Peyer's patch (tissue), 4 donors: ENCODE data around the gene BCHE. TPM values are rescaled to one million over a fixed set of nuclear protein-coding genes. Genes with fewer than 3 reads are reported as not detected.

Experiments
- DNase-seq, 3 donors: peaks; one replicate each; pipeline ENCODE4 v3.0.0-alpha.2; 2017 to 2019
- H3K27ac ChIP-seq, 4 donors: fragments of 200-600 bp; sonication (generic); one replicate each; pipeline ENCODE4 v1.5.1; 2016 to 2019
- H3K27me3 ChIP-seq, 2 donors: fragments of 200-600 bp; sonication (generic); one replicate each; pipeline ENCODE4 v1.5.1; 2019
- H3K36me3 ChIP-seq, 3 donors: fragments of 200-600 bp; sonication (generic); one replicate each; pipeline ENCODE4 v1.5.1; 2016 to 2019
- H3K4me1 ChIP-seq, 4 donors: fragments of 200-600 bp; sonication (generic); one replicate each; pipeline ENCODE4 v1.5.1; 2016 to 2019
- H3K4me3 ChIP-seq, 4 donors: fragments of 200-600 bp; sonication (generic); 1 replicate in 3 of 4; 2 replicates in 1 of 4; pipeline ENCODE4 v1.5.1; 2016 to 2019; ENCODE audit warnings: mild to moderate bottlenecking in 1 of 4
- H3K9me3 ChIP-seq, 4 donors: fragments of 200-600 bp; sonication (generic); one replicate each; pipeline ENCODE4 v1.5.1; 2016 to 2019; ENCODE audit warnings: mild to moderate bottlenecking in 1 of 4
- CTCF ChIP-seq, 6 experiments: fragments of 450-650 bp in 4 of 6; fragments of 200-600 bp in 2 of 6; sonication (generic) in 1 of 6; IDR thresholded peaks; one replicate each; pipeline ENCODE4 v1.5.1; 2017 to 2019; ENCODE audit warnings: antibody characterized with exemption in 6 of 6, mild to moderate bottlenecking in 3 of 6, moderate library complexity in 1 of 6
- POLR2A ChIP-seq, 2 donors: fragments of 450-650 bp; IDR thresholded peaks; one replicate each; pipeline ENCODE4 v1.5.1; 2017; ENCODE audit warnings: antibody characterized with exemption in 2 of 2, mild to moderate bottlenecking in 2 of 2, moderate library complexity in 2 of 2
- total RNA-seq, 4 donors: library from RNA; depleted of rRNA; stranded (reverse); fragments of >200 nt; gene quantifications; one replicate each; pipeline ENCODE4 v1.1.0, GENCODE V29; 2016

Gene BCHE
- total RNA-seq, 4 donors from 2014 or later, result 0.67 to 5.0 (median 3.4) TPM

- TF ChIP-seq POLR2A (IDR thresholded peaks at IDR 0.05) (no peak), CTCF (IDR thresholded peaks at IDR 0.05) (no peak)
- Histone ChIP-seq H3K27ac (no peak overlapping the region), H3K4me1 (no peaks in the 10 kb centered on the region), H3K4me3 (no peak overlapping the region), H3K36me3 (no peaks in the 10 kb centered on the region), H3K27me3 (no peaks in the 10 kb centered on the region), H3K9me3 (no peaks in the 10 kb centered on the region)
- no peak for DNase-seq
Measured at GRCh38 chr3:165803471-165803870, 33.8 kb downstream of the BCHE start.

- no peak for TF ChIP-seq CTCF (IDR thresholded peaks at IDR 0.05)
- TF ChIP-seq POLR2A (IDR thresholded peaks at IDR 0.05), result no peak
- Histone ChIP-seq H3K36me3 (no peaks in the 10 kb centered on the region), H3K27ac (no peak overlapping the region), H3K27me3 (no peaks in the 10 kb centered on the region), H3K4me1 (no peaks in the 10 kb centered on the region), H3K9me3 (no peaks in the 10 kb centered on the region), H3K4me3 (no peak overlapping the region)
- no peak for DNase-seq
Measured at GRCh38 chr3:165800970-165801369, 36.3 kb downstream of the BCHE start.

DNA sequence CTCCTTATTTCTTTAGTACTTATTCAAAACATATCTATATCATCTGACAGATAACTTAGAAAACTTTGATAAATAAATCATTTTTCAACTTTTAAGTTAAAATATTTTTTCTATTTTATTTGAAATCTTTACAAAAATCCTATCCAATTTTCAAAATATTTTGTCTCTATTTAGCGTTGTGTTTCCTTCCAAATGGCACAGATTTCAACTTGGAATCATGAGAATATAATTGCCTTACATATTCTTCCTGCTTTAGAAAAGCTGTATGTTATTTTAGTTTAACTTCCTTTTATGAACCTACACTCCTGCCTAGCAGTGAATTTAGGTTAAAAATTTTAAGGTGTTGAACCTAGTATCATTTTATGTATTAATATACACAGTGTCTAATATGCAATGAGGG lies 38.2 kb downstream of the BCHE start:
- H3K9me3 ChIP-seq, result no peaks in the 10 kb centered on the region
- no peak overlapping the region for H3K4me3 ChIP-seq
- TF ChIP-seq POLR2A (IDR thresholded peaks at IDR 0.05) (no peak), CTCF (IDR thresholded peaks at IDR 0.05) (no peak)
- no peak overlapping the region for H3K27ac ChIP-seq
- no peaks in the 10 kb centered on the region for H3K36me3 ChIP-seq
- no peaks in the 10 kb centered on the region for H3K4me1 ChIP-seq
- no peaks in the 10 kb centered on the region for H3K27me3 ChIP-seq
- no peak for DNase-seq

GRCh38 chr3:165797551-165797950 lies 39.7 kb downstream of the BCHE start:
- H3K27ac ChIP-seq, result no peak overlapping the region
- no peak overlapping the region for H3K4me3 ChIP-seq
- H3K27me3 ChIP-seq, result no peaks in the 10 kb centered on the region
- TF ChIP-seq CTCF (IDR thresholded peaks at IDR 0.05) (no peak), POLR2A (IDR thresholded peaks at IDR 0.05) (no peak)
- no peaks in the 10 kb centered on the region for H3K4me1 ChIP-seq
- no peak for DNase-seq
- no peaks in the 10 kb centered on the region for H3K9me3 ChIP-seq
- H3K36me3 ChIP-seq, result no peaks in the 10 kb centered on the region

GRCh38 chr3:165796701-165797100 lies 40.5 kb downstream of the BCHE start:
- Histone ChIP-seq H3K27me3 (no peaks in the 10 kb centered on the region), H3K4me3 (no peak overlapping the region), H3K9me3 (no peaks in the 10 kb centered on the region), H3K4me1 (no peaks in the 10 kb centered on the region), H3K27ac (no peak overlapping the region), H3K36me3 (no peaks in the 10 kb centered on the region)
- no peak for DNase-seq
- TF ChIP-seq POLR2A (IDR thresholded peaks at IDR 0.05) (no peak), CTCF (IDR thresholded peaks at IDR 0.05) (no peak)

- no peak for DNase-seq
- TF ChIP-seq POLR2A (IDR thresholded peaks at IDR 0.05) (no peak), CTCF (IDR thresholded peaks at IDR 0.05) (no peak)
- no peaks in the 10 kb centered on the region for H3K27me3 ChIP-seq
Measured at GRCh38 chr3:165788531-165788930, 48.7 kb downstream of the BCHE start.

More at GRCh38 chr3:165788531-165788930, 48.7 kb downstream of the BCHE start:
- no peaks in the 10 kb centered on the region for H3K4me1 ChIP-seq
- H3K4me3 ChIP-seq, result no peak overlapping the region
- H3K9me3 ChIP-seq, result no peaks in the 10 kb centered on the region
- no peak overlapping the region for H3K27ac ChIP-seq
- H3K36me3 ChIP-seq, result no peaks in the 10 kb centered on the region
